ENCODE measurements around the gene NID1.
"Not testable (repeated sequence)": the region's sequence is repeated elsewhere in the genome, so short reads cannot be mapped to it uniquely, and the experiment has no call there.

NID1 gene

DNA sequence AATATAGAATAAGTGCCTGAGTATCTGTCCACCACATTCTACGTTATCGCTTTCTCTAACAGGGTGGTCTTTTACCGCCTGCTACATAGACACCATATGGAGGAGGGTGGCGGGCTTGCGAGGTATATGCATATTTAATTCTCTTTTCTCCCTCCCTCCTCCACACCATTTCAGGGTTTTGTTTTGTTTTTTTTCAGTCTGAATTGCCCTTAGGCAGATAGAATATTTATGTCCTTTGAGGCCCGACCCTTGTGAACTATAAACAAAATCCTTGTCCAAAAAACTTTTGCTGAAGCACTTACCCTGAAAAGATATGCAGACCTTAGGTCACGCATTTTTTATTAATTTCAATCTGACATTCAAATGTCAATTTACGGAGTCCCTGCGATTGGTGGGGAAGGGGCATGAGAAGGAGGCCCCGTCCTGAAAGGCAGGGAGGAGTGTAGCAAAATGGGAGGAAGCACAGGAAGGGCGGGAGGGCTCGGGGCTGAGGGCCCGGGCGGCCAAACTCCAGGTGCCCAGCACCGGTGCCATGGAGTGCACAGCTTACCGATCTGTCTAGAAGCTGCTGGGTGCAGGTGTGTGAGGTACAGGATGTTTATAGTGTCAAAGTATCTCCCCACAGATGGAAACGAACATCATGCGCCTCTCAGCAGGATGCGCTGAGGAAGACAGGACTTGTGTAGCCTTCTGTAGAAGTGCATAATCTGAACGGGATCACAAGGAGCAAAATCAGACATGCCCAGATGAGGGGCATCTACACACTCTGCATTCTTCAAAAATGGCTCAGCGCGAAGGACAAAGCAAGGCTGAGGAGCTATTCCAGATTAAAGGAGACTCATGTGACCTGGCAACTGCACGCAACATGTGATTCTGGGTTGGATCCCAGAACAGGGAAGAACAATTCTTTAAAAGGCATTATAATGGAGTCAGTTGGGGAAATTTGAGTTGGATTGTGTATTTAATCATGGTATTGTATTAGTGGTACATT is 129.4 kb downstream of the NID1 start:
- DNase-seq (ENCODE audit: low read depth in 2 of 2) = no peak

DNA sequence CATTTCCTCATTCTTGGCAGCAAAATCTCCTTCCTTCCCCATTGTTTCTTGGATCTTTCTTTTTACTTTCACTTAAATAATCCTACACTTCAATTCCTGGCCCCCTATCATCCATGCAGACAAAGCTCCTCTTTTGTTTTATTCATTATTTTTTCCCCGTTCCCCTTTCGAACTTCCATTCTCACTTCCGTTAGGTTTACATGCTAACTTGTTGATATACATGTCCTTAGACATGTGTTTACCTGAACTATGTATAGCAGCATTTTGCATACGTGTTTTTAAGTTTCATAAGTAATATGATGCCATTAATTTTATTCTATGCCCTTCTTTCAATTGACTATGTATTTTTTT is 131.1 kb downstream of the NID1 start:
- no peak for DNase-seq (ENCODE audit: low read depth in 2 of 2)

DNA sequence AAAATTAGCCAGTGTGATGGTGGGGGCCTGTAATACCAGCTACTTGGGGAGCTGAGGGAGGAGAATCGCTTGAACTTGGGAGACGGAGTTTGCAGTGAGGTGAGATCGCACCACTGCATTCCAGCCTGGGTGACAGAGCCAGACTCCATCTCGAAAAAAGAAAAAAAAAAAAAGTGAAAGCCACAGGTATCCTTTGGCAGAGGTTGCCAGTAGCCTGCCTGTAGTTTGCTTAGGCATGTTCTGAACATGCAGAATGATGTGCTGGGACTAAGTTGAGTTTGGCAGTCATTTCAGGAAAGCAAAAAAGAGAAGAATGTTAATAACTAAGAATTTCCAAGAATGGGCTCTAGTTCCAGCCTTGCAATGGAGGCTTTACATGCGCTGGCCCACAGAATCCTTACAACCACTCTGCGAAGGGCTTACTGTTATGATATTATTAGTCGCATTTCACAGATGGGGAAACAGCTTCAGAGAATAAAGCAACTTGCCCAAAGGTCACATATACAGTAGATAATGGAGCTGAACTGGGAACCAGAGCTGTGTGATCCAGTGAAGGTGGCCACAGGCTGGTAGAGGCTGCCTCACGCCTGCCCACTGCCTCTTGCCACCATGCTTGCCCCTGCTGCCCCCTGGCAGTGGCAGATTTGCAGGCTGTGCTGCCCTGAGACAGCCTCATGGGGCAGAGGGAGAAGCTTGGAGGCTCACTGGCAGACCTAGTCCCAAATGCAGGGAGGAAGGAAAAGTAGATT is 131.7 kb downstream of the NID1 start:
- DNase-seq (ENCODE audit: low read depth in 2 of 2) = no peak

DNA sequence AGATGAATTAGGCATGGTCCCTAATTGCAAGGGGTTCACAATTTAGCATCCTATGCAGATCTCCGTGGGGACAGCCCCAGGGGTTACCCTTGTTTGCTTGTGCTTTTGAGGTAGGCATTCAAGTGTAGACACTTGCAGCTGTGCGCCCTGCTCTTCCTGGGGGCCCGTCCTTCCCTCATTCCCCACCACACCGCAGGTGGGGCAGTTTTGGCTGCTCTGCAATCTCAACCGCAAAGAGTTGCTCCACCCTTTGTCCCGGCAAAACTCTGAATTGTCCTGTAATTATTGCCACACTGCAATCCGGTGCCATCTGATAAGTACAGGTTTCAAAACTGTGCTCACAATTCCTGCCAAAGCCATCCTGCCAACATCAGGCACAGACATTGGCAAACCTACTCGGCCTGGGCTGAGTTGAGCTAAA is 132.8 kb downstream of the NID1 start:
- no peak for DNase-seq (ENCODE audit: low read depth in 2 of 2)

DNA sequence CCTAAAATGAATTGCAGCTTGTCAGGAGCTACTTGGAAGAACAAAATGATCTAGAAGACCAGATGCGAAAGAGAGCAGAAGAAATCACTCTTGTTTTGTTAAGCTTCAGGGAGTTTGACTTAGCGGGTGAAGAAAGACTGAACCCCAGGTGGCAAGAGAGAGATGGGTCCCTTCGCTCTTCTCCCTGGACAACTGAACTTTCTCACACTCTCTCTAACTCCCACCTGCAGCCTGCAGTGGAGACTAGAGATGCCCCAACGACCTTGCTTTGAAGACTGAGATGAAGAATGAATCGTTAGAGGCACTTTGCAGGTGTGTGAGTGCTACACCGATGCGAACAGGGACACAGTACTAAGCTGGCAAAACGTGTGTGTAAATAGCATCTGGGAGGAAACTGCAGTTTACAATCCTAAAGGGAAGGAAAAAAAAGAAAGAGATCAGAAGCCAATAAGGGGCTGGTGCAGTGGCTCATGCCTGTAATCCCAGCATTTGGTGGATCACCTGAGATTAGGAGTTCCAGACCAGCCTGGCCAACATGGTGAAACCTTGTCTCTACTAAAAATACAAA is 133.6 kb downstream of the NID1 start:
- no peak for DNase-seq (ENCODE audit: low read depth in 2 of 2)

GRCh38 chr1:235930543-235930942 is 134.3 kb downstream of the NID1 start:
- DNase-seq (ENCODE audit: low read depth in 2 of 2) = no peak

DNA sequence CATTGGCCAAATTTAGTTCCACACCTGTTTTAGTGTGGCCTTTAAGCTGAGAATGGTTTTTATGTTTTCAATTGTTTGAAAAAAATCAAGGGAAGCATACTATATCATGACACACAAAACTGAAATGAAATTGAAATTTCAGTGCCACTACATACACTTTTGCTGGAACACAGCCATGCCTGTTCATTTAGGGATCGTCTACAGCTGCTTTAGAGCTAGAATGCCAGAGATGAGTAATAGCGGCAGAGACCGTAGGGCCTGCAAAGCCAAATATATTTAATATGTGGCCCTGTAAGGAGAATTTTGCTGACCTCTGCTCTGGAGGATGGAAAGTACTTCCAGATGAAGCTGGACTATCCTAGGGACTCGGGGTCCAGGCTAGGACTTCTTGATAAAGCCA is 135.7 kb downstream of the NID1 start:
- DNase-seq (ENCODE audit: low read depth in 2 of 2) = no peak

GRCh38 chr1:235928197-235928596 is 136.7 kb downstream of the NID1 start:
- no peak for DNase-seq (ENCODE audit: low read depth in 2 of 2)

DNA sequence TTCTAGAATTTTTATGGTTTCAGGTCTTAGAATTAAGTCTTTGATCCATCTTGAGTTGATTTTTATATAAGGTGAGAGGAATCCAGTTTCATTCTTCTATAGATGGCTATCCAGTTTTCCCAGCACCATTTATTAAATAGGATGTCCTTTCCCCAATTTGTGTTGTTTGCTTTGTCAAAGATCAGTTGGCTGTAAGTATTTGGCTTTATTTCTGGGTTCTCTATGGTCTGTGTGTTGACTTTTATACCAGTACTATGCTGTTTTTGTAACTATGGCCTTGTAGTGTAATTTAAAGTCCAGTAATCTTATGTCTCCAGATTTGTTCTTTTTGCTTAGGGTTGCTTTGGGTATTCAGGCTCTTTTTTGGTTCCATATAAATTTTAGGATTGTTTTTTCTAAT is 137.3 kb downstream of the NID1 start:
- not testable (repeated sequence) for DNase-seq (ENCODE audit: low read depth in 2 of 2)

Data from stimulated activated CD4-positive, alpha-beta T cell treated with anti-CD3 and anti-CD28 coated beads, Interleukin-12 subunit alpha, Interleukin-12 subunit beta, amount 100 ng/mL, for 24 hours (primary cell).